Nephron (organoid): ENCODE data around the gene LRP6.

Experiments used
- H3K27ac Mint-ChIP-seq, 3 experiments: 2 replicates each; pipeline ENCODE4 v1.8.0; 2020; ENCODE audit warnings: mixed read lengths in 3 of 3, mild to moderate bottlenecking in 2 of 3, moderate library complexity in 1 of 3
- H3K27me3 Mint-ChIP-seq: 2 replicates; pipeline ENCODE4 v1.8.0; 2021; ENCODE audit warnings: low read depth, mild to moderate bottlenecking, moderate library complexity, mixed read lengths
- H3K36me3 Mint-ChIP-seq: 2 replicates; pipeline ENCODE4 v1.8.0; 2020; ENCODE audit warnings: low read depth, mixed read lengths
- H3K4me1 Mint-ChIP-seq: 2 replicates; pipeline ENCODE4 v1.8.0; 2020; ENCODE audit warnings: mixed read lengths
- H3K4me3 Mint-ChIP-seq, 3 experiments: 2 replicates each; pipeline ENCODE4 v1.8.0; 2020; ENCODE audit warnings: mild to moderate bottlenecking in 3 of 3, mixed read lengths in 3 of 3, moderate library complexity in 2 of 3
- H3K9me3 Mint-ChIP-seq: 2 replicates; pipeline ENCODE4 v1.8.0; 2020; ENCODE audit warnings: mixed read lengths
- TF ChIP-seq, protein P1 (sequence below), 3 experiments: fragments of 200-600 bp; sonication (generic); IDR thresholded peaks; one replicate each; pipeline ENCODE4 v1.5.0; 2021; ENCODE audit warnings: antibody characterized with exemption in 3 of 3; ENCODE audit not compliant: unreplicated experiment in 3 of 3

The LRP6 gene

DNA sequence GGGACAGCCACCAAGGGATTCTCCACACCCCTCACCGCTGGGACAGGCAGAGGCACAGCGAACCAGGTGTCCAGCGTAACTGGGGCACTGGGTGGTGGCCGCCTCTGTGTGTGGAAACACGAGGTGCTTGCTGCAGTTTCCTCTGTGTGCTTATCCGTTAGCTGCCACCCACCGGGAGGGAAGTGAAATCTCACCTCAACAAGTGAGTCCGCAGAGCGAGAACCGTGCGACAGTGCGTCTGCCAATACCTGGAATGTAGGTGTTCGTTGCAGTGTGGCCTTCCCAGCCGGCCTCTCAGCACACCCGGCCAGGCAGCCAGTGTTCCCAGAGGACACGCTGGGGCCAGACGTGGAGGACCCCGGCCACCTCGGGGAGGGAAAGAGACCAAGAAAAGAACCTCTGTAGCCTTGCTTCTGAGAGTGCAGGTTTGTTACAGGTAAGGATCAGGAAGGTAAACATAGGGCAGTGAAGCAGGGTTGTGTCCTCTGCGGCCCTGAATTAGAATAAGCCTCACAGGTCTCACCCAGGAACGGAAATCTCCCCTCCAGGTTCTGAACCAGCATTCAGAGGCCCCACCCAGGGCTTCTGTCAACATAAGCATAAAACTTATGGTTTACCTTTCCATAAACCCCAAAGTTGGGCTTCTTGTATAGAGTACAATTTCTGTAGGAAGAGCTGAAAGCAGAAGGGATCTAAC, 194.6 kb downstream of the LRP6 start:
- TF ChIP-seq, protein P1, sequence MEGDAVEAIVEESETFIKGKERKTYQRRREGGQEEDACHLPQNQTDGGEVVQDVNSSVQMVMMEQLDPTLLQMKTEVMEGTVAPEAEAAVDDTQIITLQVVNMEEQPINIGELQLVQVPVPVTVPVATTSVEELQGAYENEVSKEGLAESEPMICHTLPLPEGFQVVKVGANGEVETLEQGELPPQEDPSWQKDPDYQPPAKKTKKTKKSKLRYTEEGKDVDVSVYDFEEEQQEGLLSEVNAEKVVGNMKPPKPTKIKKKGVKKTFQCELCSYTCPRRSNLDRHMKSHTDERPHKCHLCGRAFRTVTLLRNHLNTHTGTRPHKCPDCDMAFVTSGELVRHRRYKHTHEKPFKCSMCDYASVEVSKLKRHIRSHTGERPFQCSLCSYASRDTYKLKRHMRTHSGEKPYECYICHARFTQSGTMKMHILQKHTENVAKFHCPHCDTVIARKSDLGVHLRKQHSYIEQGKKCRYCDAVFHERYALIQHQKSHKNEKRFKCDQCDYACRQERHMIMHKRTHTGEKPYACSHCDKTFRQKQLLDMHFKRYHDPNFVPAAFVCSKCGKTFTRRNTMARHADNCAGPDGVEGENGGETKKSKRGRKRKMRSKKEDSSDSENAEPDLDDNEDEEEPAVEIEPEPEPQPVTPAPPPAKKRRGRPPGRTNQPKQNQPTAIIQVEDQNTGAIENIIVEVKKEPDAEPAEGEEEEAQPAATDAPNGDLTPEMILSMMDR (IDR thresholded peaks at IDR 0.05; ENCODE audit: unreplicated experiment in 3 of 3): no peak
- H3K36me3 Mint-ChIP-seq: no peaks in the 10 kb centered on the region
- H3K9me3 Mint-ChIP-seq: no peaks in the 10 kb centered on the region
- H3K4me1 Mint-ChIP-seq: no peaks in the 10 kb centered on the region
- H3K4me3 Mint-ChIP-seq: no peak overlapping the region
- H3K27ac Mint-ChIP-seq: no peak overlapping the region
- H3K27me3 Mint-ChIP-seq: no peaks in the 10 kb centered on the region

DNA sequence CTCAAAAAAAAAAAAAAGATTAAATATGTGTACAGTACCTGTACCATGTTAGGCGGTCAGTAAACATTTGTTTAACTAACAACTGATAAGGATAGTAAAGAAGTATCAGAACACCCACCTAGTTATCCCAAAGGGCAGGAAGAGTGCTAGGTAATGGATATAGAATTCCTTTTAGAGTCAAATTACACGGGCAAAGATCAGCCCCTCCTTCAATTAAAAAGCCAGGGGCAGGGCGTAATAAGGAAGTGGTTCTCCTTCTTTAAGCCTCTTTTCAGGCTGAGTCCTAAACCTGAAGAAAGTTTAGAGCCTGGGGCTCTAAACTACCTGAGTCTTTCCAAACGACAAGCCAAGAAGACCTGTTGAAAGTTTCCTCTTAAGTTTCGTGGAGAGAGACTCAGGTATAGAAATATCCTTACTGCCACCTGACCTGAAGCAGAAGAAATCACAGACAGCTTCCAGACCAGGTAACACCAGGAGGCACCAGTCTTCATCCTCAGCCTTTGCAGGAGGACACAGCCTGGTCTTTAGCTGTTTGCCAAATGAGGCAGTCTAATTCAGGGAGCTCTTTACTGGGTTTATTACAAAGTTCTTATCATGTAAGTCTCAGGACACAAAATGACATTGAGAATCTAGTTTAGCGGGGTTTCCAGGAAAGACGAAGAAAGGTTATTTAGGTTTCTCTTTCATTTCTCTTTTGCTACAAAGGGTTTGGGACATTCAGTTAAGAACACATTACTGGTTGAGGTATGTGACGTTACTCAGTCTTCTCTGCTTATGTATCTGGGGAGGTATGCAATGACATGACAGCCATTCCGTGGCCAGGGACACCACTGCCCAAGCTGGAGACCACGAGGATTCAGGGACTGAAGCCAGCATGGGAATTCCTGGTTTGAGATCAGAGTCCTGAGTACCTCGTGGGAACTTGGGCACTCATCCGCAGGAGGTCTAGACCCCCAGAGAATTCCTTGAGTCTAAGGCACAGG, 195.9 kb downstream of the LRP6 start, which contains the start of gene BCL2L14:
BCL2L14 (plus strand) TSS at position 266 of the 983 bp plus-strand sequence. CDS start 8,367 bp downstream, outside the sequence.
- Mint-ChIP-seq H3K4me1 (no peaks in the 10 kb centered on the region), H3K36me3 (no peaks in the 10 kb centered on the region), H3K27me3 (no peaks in the 10 kb centered on the region), H3K27ac (no peak within 1 kb of the TSS), H3K4me3 (no peak within 1 kb of the TSS), H3K9me3 (no peaks in the 10 kb centered on the region)
- TF ChIP-seq, protein P1 (IDR thresholded peaks at IDR 0.05; ENCODE audit: unreplicated experiment in 3 of 3): no peak

DNA sequence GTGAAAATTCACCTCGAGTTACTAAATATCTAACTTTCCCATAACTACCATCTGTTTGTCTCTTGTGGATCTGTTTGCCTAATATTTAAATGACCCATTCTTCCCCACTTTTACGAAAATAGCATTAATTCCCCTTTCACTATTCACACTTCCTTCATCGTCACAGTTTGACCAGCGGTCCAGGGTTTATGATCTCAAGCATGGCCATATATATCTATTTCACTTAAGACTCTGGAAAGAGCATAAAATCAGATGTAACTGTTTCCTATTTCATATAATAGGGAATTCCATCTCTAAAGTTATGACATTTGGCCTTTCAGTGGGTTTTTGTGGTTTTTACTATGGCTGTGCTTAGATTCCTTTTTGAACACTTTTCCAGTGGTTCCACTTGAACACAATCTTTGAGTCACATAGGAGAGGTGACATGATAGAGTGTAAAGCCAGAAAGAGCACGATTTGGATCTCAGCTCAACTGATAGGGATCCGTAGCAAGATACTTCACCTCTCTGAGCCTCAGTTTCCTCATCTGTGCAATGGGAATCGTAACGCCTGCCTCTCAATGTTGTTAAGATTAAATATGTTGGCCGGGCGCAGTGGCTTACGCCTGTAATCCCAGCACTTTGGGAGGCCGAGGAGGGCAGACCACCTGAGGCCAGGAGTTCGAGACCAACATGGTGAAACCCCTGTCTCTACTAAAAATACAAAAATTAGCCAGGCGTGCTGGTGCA, 196.9 kb downstream of the LRP6 start:
- Mint-ChIP-seq H3K4me3 (no peak overlapping the region), H3K9me3 (no peaks in the 10 kb centered on the region), H3K36me3 (no peaks in the 10 kb centered on the region), H3K27me3 (no peaks in the 10 kb centered on the region), H3K27ac (no peak overlapping the region), H3K4me1 (no peaks in the 10 kb centered on the region)
- TF ChIP-seq, protein P1 (IDR thresholded peaks at IDR 0.05; ENCODE audit: unreplicated experiment in 3 of 3): no peak

DNA sequence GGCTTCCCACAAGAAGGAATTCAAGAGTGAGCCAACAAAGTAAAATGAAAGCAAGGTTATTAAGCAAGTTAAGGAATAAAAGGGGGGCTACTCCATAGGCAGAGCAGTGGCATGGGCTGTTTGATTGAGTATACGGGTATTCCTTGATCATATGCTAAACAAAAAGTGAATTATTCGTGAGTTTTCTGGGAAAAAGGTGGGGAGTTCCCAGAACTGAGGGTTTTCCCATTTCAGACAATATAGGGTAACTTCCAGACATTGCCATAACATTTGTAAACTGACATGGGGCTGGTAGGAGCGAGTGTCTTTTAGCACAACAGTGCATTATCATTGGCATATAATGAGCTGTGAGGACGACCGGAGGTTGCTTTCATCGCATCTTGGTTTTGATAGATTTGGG, 198.1 kb downstream of the LRP6 start:
- H3K27me3 Mint-ChIP-seq: no peaks in the 10 kb centered on the region
- H3K4me1 Mint-ChIP-seq: no peaks in the 10 kb centered on the region
- no peaks in the 10 kb centered on the region for H3K9me3 Mint-ChIP-seq
- no peak overlapping the region for H3K4me3 Mint-ChIP-seq
- TF ChIP-seq, protein P1 (IDR thresholded peaks at IDR 0.05; ENCODE audit: unreplicated experiment in 3 of 3): no peak
- H3K27ac Mint-ChIP-seq: no peak overlapping the region
- no peaks in the 10 kb centered on the region for H3K36me3 Mint-ChIP-seq
